ENCODE data around the gene CLPSL2.

CLPSL2 gene

DNA sequence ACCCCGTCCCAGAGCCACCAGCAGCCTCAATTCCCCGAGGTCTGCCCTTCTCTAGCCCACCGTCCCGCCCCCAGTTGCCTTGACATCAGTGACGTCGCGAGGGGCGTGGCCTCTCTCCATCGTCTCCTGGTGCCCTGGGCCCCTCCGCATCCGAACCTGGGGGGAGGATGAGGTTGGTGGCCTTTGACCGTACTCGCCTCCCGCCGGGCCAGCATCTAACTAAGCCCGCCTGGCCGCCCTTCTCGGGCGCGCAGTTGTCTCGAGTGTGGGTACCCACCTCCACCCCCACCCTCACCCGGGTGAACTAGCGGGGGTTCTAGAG is 45.0 kb upstream of the CLPSL2 start:
- TF ChIP-seq ZFX (IDR thresholded peaks at IDR 0.05): no peak
- TF ChIP-seq, protein P1, sequence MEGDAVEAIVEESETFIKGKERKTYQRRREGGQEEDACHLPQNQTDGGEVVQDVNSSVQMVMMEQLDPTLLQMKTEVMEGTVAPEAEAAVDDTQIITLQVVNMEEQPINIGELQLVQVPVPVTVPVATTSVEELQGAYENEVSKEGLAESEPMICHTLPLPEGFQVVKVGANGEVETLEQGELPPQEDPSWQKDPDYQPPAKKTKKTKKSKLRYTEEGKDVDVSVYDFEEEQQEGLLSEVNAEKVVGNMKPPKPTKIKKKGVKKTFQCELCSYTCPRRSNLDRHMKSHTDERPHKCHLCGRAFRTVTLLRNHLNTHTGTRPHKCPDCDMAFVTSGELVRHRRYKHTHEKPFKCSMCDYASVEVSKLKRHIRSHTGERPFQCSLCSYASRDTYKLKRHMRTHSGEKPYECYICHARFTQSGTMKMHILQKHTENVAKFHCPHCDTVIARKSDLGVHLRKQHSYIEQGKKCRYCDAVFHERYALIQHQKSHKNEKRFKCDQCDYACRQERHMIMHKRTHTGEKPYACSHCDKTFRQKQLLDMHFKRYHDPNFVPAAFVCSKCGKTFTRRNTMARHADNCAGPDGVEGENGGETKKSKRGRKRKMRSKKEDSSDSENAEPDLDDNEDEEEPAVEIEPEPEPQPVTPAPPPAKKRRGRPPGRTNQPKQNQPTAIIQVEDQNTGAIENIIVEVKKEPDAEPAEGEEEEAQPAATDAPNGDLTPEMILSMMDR (conservative IDR thresholded peaks at IDR 0.05): no peak
- peak overlapping the region; percentile 98 for H3K27ac ChIP-seq

DNA sequence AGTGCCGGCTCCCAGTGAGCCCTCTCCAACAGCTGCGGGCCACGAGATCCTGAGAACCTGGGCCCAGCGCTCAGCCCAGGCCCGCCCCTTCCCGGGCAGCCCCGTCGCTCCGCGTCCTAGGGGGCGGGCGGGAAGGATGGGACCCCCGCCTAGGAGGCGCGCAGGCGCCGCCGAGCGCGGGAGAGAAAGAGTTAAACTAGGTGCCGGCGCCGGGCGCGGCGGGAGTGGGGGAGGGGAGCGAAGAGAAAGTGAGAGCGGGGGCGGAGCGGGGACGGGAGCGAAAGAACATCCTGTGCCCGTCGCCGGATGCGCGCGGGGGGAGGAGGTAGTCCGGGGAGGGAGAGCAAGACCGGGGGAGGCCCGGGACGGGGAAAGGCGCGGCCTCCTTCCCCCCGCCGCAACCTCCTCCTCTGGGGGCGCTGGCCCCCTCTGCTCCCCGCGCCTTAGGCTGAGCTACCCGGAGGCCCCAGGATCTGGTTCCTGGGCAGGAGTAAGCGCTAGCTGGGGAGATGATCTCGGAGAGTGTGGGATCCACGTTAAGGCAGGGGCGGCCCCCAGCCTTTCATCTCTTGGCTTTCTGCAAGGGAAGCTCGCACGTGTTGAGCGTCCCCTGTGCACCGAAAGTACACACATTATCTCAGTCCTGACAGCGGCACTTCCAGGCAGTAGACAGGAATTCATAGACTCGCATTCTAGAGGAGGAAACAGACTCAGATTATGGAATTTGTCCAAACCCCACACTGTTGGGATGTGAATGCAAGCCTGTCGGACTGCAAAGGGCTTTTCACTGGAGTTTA is 44.5 kb upstream of the CLPSL2 start:
- peak overlapping the region; percentile 98 for H3K27ac ChIP-seq
- no peak; the same call in 1 of the 2 replicates for TF ChIP-seq ZFX (IDR thresholded peaks at IDR 0.05)
- TF ChIP-seq, protein P1 (conservative IDR thresholded peaks at IDR 0.05): no peak; the same call in 1 of the 2 replicates

DNA sequence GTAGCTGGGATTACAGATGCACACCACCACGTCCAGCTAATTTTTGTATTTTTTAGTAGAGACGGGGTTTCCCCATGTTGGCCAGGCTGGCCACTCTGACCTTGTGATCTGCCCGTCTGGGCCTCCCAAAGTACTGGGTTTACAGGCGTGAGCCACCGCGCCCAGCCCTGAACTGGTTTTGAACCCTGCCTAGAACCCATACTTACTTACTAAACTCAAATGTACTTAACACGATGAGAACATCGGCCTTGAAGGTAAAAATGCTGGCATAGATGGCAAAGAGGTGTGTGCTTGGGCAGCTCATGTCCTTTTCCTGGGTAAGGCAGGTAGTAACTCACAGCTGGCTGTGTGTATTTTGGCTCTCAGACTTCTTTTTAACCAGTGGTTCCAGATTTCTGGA is 42.8 kb upstream of the CLPSL2 start:
- peak overlapping the region; percentile 98 for H3K27ac ChIP-seq
- TF ChIP-seq, protein P1 (conservative IDR thresholded peaks at IDR 0.05): no peak
- TF ChIP-seq ZFX (IDR thresholded peaks at IDR 0.05): no peak

DNA sequence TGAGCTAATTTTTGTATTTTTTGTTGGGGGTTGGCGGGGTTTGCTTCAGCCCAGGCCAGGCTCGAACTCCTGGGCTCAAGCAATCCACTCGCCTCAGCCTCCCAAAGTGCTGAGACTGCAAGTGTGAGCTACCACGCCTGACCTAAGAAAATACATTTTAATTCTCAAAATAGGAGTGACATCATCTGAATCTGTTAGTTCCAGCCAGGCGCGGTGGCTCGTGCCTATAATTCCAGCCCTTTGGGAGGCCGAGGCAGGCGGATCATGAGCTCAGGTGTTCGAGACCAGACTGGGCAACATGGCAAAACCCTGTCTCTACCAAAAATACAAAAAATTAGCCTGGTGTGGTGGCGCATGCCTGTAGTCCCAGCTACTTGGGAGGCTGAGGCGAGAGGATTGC is 42.1 kb upstream of the CLPSL2 start:
- H3K27ac ChIP-seq: peak overlapping the region; percentile 98

DNA sequence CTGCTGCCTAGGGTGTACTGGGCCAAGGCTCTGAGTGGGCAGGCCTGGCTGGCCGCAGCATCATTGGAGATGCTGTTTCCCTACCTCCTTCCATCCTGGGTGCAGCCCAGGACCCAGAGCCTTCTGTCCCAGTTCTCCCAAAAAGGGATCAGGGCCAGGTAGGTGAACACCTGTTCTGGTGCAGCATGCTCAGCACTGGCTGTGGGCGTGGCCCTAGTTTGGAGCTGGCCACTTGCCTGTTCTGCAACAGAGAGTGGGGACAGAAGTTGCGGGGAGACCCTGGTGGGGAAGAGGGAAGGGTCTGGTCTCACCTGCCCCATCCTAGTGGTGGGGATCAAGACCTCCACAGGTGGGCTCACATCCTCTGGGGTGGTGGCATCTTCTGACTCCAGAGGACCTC is 40.9 kb upstream of the CLPSL2 start:
- TF ChIP-seq ZFX (IDR thresholded peaks at IDR 0.05): no peak
- TF ChIP-seq, protein P1 (conservative IDR thresholded peaks at IDR 0.05): no peak
- H3K27ac ChIP-seq: peak overlapping the region; percentile 12

DNA sequence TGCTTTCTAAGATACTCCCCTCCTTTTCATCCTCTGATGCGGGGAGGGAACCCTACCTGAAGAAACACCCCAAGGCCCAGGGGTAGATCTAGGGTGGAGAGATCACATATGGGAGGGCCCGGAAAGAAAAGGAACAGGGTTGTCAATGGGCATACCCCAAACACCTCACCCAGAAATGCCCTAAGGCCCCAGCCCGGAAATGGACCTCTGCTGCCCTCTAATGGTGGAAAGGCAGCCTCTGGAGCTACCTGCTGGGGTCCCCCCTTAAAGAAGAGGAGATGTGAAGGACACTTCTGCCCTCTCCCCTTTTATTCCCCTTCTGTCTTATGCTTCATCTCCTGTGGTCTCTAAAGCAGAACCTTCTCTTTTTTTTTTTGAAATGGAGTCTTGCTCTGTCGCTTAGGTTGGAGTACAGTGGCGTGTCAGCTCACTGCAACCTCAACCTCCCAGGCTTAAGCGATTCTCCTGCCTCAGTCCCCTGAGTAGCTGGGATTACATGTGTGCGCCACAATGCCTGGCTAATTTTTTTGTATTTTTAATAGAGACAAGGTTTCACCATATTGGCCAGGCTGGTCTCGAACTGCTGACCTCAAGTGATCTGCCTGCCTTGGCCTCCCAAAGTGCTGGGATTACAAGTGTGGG is 40.0 kb upstream of the CLPSL2 start:
- 0 out of 2 replicates have a peak overlapping the region, but pooled peaks have one; percentile 1 for H3K27ac ChIP-seq
- TF ChIP-seq, protein P1 (conservative IDR thresholded peaks at IDR 0.05): peak; percentile 93
- TF ChIP-seq ZFX (IDR thresholded peaks at IDR 0.05): no peak

DNA sequence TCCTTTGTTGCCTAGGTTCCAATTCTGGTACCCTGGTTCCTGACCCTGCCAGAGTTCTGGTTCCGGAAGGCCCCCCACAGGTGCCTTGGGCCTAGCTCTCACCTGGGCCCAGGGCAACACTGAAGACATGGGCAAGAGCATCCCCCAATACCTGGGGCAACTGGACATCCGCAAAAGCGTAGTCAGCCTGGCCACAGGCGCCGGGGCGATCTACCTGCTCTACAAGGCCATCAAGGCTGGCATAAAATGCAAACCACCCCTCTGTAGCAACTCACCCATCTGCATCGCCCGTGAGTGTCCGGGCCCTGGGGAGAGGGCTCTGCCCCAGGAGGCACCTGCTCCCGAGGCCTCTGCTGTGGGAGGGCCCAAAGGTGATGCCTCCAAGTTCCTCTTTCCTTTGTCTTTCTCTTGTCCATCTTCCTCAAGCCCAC is 39.4 kb upstream of the CLPSL2 start, which contains the start of gene ARMC12:
TSS of gene ARMC12 (plus strand) at position 51 of the 431 bp plus-strand sequence. CDS start at position 128, 77 bp downstream.
- peak within 1 kb of the TSS; percentile 1; the same call in 1 of the 2 replicates for H3K27ac ChIP-seq
- TF ChIP-seq, protein P1 (conservative IDR thresholded peaks at IDR 0.05): no peak
- no peak for TF ChIP-seq ZFX (IDR thresholded peaks at IDR 0.05)
